GM10266 (cell line): ENCODE results near the gene HMGN3.

Source experiments
- DNase-seq: peaks from one replicate; pipeline ENCODE4 v3.0.0; 2012; ENCODE audit errors: extremely low spot score
- CTCF ChIP-seq: IDR thresholded peaks from 2 replicates; pipeline ENCODE4 v1.5.1; 2012; ENCODE audit warnings: mild to moderate bottlenecking, low read depth; ENCODE audit not compliant: control insufficient read depth, insufficient read depth; ENCODE audit errors: missing control alignments

The HMGN3 gene

GRCh38 chr6:79202556-79202955 is 31.9 kb downstream of the HMGN3 start:
- no peak for TF ChIP-seq CTCF
- no peak for DNase-seq

- no peak for TF ChIP-seq CTCF
- no peak for DNase-seq
Measured at GRCh38 chr6:79201983-79202382, 32.5 kb downstream of the HMGN3 start.

- no peak for DNase-seq
Measured at GRCh38 chr6:79201143-79201542, 33.3 kb downstream of the HMGN3 start.

GRCh38 chr6:79196912-79197311 is 37.6 kb downstream of the HMGN3 start:
- DNase-seq = no peak
- TF ChIP-seq CTCF = no peak

More at GRCh38 chr6:79201143-79201542, 33.3 kb downstream of the HMGN3 start:
- no peak for TF ChIP-seq CTCF

- no peak for TF ChIP-seq CTCF
- no peak for DNase-seq
Measured at GRCh38 chr6:79193971-79194370, 40.5 kb downstream of the HMGN3 start.

- no peak for DNase-seq
- no peak for TF ChIP-seq CTCF
Measured at GRCh38 chr6:79189760-79190350, 44.6 kb downstream of the HMGN3 start.

- no peak for TF ChIP-seq CTCF
- DNase-seq = no peak
Measured at GRCh38 chr6:79188885-79189480, 45.5 kb downstream of the HMGN3 start.
